GM18873 (cell line): ENCODE data around the gene KCTD15.
"Not testable (repeated sequence)": the region's sequence is repeated elsewhere in the genome, so short reads cannot be mapped to it uniquely, and the experiment has no call there.

ENCODE experiments used
- ATAC-seq: cut with Tn5 transposase; IDR thresholded peaks from one replicate; pipeline ENCODE4 v1.9.1; 2021; ENCODE audit warnings: mild to moderate bottlenecking, moderate library complexity, moderate number of reproducible peaks; ENCODE audit not compliant: unreplicated experiment, low FRiP score

KCTD15 gene

DNA sequence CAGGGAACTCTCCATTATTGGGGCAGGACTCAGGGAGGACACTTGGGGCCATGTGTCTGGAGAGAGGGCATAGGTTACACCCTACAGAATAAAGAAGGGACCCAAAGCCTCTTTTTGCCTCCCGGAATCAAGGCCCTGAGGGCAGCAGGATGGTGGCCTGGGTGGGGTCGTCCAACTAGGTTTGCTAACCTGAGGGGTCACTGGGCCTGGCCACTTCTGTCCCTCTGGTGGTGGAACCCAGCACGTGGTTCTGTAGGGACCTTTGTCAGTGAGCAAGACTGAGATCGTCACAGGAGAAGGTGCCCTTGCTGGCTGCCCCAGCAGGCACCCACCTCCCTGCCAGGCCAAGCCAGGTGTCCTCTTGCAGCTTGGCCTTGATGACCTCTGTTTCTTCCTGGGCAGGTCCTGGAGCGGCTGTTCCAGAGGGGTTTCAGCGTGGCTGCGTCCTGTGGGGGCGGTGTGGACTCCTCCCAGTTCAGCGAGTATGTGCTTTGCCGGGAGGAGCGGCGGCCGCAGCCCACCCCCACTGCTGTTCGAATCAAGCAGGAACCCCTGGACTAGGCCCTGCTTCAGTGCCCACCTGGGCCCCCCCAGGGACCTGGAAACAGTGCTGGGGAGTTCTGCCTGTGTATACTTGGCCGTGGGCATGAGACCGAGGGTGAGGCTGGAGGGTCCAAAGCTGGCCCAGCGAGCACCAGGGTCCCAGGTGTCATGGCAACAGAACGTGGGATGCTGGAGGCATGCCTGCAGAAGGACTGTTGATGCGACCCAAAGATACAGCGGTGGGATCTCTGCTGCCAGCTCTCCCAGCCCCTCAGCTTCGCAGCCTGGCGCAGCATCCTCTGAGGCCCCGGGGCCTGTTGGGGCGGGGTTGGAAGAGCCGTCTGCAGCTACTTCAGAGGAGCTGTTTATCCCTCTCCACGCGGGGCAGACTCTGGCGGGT is 16.0 kb downstream of the KCTD15 start:
- no peak for ATAC-seq

DNA sequence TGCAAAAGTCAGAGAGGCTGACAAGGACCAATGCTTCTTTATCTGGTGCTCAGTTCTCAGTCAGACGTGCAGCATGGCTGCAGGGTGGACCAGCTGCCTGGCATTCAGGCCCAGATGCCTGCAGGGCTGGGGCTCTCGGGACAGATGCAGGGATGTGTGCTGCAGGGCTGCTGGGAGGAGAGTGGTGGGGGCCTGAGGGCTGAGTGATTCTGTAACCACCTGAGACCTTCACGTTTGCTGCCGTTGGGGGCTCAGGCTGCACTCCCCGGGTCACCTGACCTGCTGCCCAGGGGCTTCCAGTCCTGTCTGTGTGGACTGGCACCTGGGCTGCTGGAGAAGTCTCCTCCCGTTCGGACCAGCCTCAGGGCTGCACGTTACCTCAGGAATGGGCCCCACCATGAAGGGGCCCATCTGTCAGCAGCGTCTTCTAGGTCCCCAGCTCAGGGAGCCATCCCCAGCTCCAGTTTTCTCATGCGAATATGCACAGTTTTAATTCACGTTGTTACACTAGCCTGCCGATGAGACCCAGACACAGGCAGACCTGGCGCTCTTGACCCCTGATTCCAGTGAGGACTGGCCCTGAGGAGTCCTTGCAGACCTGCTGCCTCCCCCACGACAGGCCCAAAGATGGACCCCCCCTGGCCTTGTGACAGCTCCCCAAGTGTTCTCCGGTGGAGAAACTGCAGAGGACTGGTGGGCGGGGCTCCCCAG is 16.9 kb downstream of the KCTD15 start:
- ATAC-seq: no peak

DNA sequence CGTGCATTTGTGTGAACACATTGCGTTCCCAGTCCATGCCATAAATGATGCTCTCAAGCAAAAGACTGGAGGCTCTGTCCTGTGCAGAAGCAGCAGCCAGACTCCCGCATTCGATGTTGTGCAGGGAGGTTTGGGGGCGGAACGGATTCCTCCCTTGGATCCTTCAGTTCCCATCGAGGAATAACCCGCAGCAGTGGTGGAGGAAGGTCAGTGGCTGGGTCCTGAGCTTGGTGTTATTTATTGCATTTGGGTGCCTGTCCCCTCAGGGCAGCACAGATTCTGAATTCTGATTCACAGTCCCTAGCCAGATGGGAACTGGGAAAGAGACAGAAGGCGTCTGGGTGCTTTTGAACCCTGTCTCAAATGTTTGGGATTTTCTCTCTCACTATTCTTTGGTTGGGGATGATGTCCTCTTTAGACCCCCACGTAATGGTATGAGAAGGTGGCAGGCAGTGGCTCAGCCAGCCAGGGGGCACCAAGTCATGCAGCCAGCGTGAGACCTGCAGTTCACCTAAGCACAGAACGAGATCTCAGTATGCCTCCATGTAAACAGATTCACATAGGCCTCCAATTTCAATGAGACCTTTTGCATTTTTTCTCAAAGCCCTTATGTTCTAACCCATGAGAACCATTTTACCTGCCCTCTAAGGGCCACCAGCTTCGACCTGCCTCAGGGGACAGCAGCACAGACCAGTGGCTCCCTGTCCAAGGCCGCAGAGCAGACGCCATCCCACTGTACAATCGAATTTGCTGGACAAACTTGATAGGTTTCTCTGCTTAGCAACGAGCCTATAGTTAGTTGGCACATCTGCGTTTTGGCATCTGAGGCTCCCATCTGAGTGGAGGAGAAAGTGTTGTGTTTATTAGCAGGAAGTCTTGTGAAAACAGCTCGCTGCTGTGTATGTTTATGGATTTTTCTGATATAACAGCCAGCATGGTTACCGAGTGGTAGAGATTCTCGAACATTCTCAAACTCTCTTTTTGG is 17.8 kb downstream of the KCTD15 start:
- no peak for ATAC-seq

DNA sequence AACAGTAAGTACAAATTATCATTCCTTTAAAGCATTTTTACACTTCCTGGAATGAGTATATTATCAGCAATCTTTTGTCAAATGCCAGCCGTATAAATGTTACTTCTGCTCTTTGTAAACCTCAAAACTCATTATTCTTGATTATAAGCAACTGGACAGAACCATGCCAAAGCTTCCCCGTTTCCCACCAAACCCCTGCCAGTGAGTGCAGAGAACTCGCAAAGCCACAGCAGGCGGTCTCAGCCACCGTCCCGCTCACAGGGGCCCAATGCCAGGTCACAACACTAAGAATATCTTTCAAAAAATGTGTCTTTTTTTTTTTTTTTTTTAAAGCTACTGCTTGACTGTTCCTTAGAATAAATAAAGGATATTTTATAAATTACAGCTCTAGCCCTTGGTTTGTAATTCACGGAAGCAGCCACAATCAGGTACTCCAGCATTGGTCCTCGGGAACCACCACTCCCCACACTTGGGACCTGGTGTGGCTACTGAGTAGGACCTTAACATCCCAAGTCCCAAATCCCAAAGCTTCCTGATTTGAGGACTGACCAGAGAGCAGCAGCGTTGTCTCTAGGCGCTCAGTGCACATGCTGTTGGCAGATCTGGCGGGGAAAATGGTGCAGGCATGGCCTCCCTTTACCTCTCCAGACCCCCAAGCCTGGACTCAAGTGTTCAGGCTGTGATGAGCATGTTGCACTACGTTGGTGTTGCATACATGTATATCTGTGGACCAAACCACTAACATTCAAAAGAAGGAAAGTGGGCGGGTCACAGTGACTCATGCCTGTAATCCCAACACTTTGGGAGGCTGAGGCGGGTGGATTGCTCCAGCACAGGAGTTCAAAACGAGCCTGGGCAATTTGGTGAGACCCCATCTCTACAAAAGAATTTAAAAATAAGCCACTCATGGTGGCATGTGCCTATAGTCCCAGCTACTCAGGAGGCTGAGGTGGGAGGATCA is 19.0 kb downstream of the KCTD15 start:
- ATAC-seq: no peak

DNA sequence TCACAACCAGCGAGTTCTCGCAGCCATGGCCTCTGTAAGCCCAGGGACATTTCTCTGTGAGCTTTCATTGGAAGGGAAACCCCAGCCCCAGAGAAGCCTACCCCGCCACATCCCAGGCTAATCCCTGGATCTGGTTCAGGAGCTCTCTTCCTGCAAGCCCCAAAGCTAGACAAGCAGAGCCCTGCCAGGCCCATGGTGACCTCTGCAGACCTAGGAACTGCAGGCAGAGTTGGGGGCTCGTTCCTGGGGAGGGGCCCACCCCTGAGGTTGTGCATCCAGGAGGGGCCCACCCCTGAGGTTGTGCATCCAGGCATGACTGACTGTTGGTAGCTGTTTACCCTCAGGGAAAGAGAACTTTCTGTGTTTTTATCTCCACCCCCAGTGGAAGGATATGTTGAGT is 21.7 kb downstream of the KCTD15 start:
- no peak for ATAC-seq

DNA sequence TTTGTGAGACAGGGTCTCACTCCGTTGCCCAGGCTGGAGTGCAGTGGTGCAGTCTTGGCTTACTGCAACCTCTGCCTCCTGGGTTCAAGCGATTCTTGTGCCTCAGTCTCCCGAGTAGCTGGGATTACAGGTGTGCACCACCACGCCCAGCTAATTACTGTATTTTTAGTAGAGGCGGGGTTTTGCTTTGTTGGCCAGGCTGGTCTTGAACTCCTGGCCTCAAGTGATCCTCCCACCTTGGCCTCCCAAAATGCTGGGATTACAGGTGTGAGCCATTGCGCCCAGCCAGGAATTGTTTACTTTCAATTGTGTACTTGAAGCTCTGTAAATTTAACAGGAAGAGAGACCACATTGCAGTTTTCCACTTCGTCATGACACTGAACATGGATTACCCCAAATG is 22.4 kb downstream of the KCTD15 start:
- ATAC-seq: not testable (repeated sequence)

DNA sequence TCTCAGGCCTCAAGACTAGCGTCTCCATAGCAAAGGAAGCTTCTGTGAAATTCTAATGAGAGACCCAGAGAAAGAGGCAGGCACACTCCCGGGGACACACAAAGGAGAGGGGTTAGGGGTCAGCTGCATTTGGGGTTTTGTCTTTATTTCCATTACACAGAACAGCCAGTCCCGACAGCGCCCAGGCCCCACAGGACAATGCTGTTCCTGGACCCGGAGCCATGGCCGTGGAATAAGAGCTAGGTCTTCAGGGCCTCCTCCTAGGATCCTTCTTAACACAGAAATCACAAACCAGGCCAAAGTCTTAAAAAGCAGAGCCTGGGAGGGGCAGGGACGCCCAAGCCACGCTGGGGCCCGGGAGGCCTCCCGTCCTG is 22.8 kb downstream of the KCTD15 start:
- ATAC-seq: no peak

DNA sequence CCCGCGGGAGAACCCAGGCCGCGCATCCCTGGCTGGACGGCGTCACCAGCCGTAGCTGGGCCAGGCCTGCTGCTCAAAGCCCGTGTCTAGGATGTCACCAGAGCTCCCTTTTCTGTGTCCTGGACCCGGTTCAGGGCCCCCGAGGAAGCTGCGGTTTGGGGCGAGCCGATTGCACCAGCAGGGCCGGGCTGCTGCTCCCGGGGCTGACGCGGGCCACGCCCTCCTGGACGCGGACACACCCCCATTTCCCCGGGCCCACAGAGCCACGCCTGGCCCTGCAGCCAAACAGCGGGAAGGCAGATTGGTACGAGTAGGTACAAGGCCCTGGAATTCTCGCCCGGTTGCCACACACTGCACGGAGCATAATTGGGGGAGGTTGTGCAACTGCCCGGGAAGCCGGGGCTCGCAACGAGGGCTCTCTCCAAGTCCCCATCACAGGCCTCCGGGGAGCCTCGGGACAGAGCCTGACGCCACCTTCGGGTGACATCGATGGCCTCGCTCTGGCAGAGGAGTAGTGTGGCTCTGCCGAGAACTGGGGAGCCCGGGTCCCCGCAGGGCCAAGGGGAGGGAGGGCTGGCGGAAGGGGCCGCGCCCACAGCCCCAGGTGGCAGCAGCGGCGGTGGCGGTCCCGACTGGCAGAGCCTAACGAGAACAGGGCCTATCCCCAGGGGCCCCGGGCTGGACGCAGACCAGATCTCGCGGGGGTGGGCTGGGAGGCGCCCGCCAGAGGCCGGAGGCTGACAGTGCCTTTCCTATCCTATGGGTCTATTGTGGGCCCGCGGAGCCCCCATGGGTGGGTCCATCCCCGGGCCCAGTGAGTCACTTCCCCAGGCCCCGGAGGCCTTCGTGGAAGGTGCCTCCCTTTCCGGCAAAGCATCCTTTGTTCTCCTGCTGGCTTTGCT is 23.5 kb downstream of the KCTD15 start:
- ATAC-seq: no peak

DNA sequence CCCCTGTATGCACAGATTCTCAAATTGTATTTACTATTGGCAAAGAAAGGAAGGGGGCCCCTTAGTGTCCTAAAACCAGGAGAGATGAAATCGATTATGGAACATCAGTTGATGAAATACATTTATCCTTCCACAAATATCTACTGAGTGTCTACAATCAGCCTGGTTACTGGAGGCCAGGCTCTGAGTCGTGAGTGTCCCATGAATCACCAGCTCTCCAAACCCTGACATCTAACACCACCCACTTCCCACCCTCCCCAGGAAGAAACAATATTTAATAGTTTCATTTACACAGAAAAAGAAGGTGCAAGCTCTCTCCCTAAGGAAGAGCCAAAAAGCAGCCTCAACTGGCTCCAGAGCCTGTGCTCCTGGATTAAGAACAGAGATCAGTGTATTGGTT is 25.2 kb downstream of the KCTD15 start:
- ATAC-seq: no peak

DNA sequence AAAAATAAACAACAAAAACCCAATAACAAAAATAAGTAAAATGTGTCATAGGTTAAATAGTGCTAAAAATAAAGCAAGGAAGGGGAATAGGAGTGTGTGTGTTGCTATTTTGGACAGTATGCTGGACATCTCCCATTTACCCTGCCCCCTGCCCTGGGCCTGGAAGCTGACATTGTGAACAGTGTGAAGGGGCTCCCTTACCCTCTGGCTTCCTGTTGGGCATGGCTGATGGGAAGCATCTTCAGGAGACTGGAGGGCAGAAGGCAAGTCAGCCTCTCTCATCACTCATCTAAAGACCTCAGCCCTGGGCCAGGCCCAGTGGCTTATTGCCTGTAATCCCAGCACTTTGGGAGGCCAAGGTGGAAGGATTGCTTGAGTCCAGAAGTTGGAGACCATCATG is 26.7 kb downstream of the KCTD15 start:
- no peak for ATAC-seq

DNA sequence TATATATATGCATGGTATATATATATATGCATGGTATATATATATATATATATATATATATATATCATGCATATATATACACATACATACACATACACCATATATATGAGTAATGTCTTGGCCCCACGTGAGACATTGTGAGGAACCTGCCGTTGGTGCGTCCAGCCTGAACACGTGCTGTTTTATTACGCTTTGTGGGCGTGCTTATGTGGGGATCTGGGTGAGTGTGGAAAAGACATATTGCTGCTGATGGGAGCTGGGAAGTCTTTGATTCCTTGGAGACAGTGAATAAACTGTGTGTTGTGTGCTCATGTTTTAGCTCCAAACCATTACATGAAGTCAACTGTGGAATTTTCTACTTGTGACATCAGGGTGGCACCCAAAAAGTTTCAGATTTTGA is 28.9 kb downstream of the KCTD15 start:
- ATAC-seq: no peak

DNA sequence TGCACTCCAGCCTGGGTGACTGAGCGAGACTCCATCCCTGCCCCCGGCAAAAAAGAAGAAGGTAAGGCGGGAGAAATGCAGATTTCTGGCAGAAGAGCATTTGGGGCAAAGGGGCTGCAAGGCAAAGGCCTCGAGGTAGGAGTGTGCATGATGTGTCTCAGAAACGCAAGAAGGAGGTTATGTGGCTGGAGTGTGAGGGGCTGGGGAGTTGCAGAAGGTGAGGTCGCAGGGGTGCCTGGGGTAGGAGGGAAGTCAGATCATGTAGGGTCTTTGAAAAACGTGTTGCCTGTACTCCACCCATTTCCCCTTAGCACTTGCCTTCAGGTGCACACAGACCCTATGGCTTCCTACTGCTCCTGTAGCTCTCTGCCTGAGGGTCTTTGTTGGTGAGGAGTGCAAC is 29.9 kb downstream of the KCTD15 start:
- ATAC-seq: no peak

DNA sequence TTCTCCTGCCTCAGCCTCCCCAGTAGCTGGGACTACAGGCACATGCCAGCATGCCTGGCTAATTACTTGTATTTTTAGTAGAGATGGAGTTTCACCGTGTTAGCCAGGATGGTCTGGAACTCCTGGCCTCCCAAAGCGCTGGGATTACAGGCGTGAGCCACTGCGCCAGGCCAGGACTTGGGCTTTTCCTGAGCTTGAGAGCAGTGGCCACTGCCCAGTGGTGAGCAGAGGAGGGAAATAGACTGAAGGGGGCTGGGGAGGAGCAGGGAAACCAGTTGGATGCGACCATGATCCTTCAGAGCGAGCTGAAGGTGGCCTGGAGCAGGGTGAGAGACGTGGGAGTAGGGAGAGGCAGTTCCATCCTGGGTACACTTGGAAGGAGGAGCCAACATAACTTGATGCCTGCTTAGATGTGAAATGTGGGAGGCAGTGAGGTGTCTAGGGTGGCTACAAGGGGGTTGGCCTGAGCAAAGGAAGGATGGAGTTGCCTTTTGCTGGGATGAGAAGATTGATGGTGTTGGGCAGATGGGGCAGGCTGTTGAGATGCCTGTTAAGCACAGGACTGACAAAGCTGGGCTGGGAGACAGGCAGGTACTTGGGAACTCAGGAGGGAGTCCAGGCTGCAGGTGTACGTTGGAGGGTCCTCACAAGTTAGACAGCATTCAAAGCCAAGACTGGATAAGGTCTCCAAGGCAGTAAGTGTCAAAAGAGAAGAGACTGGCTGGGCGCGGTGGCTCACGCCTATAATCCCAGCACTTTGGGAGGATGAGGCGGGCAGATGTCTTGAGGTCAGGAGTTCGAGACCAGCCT is 31.8 kb downstream of the KCTD15 start:
- no peak for ATAC-seq

DNA sequence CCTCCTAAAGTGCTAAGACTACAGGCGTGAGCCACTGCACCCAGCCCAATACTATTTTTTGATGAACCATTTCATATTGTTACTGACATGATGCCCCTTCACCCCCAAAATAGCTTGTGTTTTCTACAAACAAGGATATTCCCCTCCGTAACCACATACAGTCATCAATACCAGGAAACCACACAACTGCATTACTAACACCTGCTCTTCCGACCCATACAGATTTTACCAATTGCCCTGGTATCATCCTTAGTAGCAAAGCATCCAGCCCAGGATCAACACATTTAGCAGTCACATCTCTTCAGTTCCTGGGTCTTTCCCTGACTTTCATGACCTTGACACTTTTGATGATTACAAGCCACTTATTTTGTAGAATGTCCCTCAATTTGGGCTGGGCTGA is 33.6 kb downstream of the KCTD15 start:
- no peak for ATAC-seq

DNA sequence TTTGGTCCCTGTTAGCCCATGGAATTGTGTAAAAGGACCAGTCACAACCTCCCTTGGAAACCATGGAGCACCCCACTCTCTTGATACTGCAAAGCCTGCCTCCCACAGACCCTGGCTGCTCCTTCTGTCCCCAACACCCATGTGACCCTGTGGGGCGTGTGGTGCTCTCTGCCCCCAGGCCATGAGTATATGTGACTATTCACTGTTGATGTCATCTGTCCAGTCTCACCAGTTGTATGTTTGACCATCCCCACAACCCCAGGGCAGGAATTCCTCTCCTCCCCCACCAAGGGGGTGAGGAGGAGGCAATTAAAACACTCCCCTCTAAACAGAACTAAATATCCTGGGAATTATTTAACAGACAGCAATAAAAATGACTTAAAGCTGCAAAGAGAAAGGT is 35.2 kb downstream of the KCTD15 start:
- ATAC-seq: no peak

DNA sequence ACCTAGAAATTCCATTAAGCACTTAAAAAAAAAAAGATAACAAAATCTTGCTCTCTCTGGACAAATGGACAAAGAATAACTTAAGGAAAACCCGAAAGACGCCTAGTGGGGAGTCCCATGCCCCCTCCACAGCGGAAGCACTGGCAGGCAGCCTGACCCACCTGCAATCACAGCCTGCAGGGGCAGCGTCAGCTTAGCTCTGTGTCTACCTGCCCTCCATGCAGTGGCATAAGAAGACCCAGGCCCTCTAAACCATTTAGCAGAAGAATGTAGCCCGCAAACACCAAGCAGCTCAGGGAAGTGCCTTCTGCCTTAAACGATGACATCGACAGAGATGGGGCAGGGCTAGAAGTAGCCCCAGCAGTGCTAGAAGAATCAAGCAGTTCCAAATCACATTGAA is 36.0 kb downstream of the KCTD15 start:
- no peak for ATAC-seq

DNA sequence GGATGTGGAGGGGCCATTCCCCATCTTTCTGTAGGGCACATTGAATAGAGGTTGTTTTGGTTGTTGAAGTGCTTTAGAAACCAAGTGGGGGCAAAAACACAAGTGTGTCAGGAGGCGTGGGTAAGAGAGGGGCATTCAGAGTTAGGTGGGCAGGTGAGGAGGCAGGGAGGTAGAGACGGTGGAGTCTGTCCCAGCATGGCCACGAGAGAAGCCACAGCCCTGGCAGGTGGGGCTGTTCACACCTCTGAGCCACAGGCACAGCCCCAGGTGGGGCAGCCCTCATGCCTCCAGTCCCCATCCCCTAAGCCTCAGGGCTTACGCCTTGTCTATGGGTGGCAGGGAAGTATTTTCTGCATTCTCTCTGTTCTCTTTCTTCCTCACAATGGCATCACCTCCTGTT is 43.7 kb downstream of the KCTD15 start:
- ATAC-seq: no peak

DNA sequence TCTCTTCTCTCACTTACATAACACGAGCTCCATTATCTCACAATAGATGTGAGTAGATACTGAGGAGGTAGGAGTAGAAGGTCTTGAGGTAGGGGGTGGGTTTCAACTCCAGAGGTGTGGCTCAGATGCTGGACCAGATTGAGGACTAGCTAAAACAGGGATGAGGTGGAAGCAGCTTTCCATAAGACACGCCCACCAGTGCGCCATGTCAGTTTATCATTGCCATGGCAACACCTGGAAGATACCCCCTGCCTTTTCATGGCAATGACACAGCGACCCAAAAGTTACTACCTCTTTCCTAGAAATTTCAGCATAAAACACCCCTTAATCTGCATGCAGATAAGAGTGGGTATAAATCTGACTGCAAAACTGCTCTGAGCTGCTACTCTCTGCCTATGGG is 44.1 kb downstream of the KCTD15 start:
- no peak for ATAC-seq
